Measurements from ENCODE around the gene RAB3C.
"Not testable (repeated sequence)": the region's sequence is repeated elsewhere in the genome, so short reads cannot be mapped to it uniquely, and the experiment has no call there.

RAB3C gene, protein sequence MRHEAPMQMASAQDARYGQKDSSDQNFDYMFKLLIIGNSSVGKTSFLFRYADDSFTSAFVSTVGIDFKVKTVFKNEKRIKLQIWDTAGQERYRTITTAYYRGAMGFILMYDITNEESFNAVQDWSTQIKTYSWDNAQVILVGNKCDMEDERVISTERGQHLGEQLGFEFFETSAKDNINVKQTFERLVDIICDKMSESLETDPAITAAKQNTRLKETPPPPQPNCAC

DNA sequence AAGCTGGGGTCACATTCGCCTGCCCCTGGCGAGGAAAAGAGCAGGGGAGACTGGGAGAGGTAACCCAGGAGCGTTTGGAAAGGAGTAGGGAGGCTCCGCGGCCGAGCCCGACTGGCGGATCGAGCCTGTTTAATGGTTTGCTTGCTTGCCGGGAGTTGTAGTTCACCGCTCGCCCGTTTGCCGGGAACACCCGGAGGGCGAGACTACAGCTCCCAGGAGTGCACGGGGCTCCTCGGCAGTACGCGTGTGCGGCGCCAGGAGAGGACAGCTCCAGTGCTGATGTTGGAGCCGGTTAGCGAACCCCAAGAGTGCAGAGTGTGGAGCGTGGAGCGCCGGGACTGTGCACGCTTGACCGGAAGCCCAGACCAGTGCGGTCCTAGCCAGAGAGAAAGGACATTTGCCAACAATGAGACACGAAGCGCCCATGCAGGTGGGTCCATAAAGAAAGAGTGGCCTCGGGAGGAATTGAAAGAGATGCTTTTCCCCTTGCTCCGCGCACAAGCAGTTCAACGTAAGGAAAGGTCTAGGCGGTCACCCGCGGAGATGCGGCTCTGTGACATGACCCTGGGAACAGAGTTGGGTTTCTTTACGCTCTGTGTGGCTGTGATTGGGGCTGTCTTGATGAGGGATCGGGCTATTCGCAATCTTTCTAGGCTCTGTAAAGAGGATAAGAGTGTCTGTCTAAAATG is at the start of gene RAB3C:
Gene RAB3C, plus strand, starts transcription at position 273 of the 689 bp plus-strand sequence. Its CDS starts 134 bp downstream, at position 407.
- no peaks in the 10 kb centered on the region for H3K9me3 Mint-ChIP-seq
- peaks cover 60% of the 10 kb centered on the region for H3K27me3 Mint-ChIP-seq (ENCODE audit: low read depth)
- peaks cover 5% of the 10 kb centered on the region for H3K4me1 Mint-ChIP-seq
- H3K4me3 Mint-ChIP-seq, result peak within 1 kb of the TSS; percentile 85 to 89 (median 88)
- H3K36me3 Mint-ChIP-seq (ENCODE audit: low read depth), result no peaks in the 10 kb centered on the region
- TF ChIP-seq, protein P1, sequence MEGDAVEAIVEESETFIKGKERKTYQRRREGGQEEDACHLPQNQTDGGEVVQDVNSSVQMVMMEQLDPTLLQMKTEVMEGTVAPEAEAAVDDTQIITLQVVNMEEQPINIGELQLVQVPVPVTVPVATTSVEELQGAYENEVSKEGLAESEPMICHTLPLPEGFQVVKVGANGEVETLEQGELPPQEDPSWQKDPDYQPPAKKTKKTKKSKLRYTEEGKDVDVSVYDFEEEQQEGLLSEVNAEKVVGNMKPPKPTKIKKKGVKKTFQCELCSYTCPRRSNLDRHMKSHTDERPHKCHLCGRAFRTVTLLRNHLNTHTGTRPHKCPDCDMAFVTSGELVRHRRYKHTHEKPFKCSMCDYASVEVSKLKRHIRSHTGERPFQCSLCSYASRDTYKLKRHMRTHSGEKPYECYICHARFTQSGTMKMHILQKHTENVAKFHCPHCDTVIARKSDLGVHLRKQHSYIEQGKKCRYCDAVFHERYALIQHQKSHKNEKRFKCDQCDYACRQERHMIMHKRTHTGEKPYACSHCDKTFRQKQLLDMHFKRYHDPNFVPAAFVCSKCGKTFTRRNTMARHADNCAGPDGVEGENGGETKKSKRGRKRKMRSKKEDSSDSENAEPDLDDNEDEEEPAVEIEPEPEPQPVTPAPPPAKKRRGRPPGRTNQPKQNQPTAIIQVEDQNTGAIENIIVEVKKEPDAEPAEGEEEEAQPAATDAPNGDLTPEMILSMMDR (IDR thresholded peaks at IDR 0.05; ENCODE audit: unreplicated experiment in 3 of 3), result no peak
- no peak within 1 kb of the TSS for H3K27ac Mint-ChIP-seq

DNA sequence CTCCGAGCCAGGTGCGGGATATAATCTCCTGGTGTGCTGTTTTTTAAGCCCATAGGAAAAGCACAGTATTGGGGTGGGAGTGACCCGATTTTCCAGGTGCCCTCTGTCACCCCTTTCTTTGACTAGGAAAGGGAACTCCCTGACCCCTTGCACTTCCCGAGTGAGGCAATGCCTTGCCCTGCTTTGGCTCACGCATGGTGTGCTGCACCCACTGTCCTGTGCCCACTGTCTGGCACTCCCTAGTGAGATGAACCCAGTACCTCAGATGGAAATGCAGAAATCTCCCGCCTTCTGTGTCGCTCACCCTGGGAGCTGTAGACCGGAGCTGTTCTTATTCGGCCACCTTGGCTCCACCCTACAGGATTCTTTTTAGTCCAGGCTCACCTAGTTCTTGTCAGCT is 40.9 kb upstream of the RAB3C start:
- not testable (repeated sequence) for H3K4me3 Mint-ChIP-seq; H3K4me1 Mint-ChIP-seq; H3K27ac Mint-ChIP-seq; H3K36me3 Mint-ChIP-seq (ENCODE audit: low read depth); H3K27me3 Mint-ChIP-seq (ENCODE audit: low read depth)
- H3K9me3 Mint-ChIP-seq, result peaks cover 25% of the 10 kb centered on the region

DNA sequence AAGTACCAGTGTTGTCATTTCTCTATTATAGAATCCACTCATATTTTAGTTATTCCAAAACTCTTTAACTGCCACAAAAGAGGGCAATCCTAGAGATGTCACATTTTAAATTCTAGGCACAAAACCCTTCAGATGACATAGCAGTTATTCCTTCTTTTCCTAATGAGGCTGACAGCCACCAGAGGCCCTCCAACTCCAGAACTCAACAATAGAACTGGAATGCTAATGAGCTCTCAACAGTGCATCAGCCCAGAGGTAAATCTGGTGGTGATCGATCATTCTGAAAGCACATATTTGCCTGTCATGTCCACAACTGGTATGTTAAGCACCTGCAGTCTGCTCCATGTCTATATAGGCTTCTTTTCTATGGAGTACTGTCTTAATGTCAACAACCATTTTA is 40.2 kb upstream of the RAB3C start:
- Mint-ChIP-seq H3K27ac (no peak overlapping the region), H3K4me3 (no peak overlapping the region), H3K27me3 (ENCODE audit: low read depth) (peaks cover 9% of the 10 kb centered on the region), H3K4me1 (no peaks in the 10 kb centered on the region), H3K9me3 (peaks cover 25% of the 10 kb centered on the region), H3K36me3 (ENCODE audit: low read depth) (peaks cover 3% of the 10 kb centered on the region)
- TF ChIP-seq, protein P1 (IDR thresholded peaks at IDR 0.05; ENCODE audit: unreplicated experiment in 3 of 3), result no peak

DNA sequence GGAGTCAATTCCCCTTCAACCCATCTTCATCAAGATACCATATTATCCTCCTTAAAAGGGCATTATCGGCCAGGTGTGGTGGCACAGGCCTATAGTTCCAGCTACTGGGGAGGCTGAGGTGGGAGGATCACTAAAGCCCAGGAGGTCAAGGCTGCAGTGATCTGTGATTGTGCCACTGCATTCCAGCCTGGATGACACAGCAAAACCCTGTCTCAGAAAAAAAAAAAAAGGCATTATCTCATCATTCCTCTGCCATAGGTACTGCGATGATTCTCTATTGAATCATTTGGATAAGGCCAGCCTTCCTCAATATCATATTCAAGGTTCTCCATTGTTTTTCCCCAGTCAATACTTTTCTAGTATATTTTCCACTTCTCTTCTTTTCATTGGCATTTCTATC is 39.2 kb upstream of the RAB3C start:
- Mint-ChIP-seq H3K27ac (no peak overlapping the region), H3K4me1 (no peaks in the 10 kb centered on the region), H3K4me3 (no peak overlapping the region), H3K27me3 (ENCODE audit: low read depth) (peaks cover 7% of the 10 kb centered on the region), H3K36me3 (ENCODE audit: low read depth) (peaks cover 1% of the 10 kb centered on the region), H3K9me3 (peaks cover 19% of the 10 kb centered on the region)
- TF ChIP-seq, protein P1 (IDR thresholded peaks at IDR 0.05; ENCODE audit: unreplicated experiment in 3 of 3), result no peak

DNA sequence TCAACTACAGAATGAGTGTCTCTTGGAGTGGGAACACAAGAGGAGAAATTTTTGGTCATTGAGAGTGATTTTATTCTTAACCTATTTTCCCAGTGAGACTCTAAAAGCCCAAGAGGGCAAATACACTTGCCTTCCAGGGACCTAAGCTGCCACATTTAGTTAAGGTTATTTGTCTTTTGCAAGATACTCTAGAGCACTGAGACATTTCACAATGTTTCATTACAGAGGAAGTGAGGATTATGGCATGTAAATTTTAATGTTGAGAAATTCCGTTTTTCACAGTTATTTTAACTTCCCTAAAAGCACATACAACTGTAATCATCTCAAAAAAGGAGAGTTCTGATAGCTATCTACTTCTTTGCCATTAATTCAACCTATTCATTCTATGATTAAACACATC is 38.7 kb upstream of the RAB3C start:
- H3K27ac Mint-ChIP-seq, result no peak overlapping the region
- no peak overlapping the region for H3K4me3 Mint-ChIP-seq
- H3K9me3 Mint-ChIP-seq, result peaks cover 15% of the 10 kb centered on the region
- no peaks in the 10 kb centered on the region for H3K4me1 Mint-ChIP-seq
- H3K27me3 Mint-ChIP-seq (ENCODE audit: low read depth), result peaks cover 2% of the 10 kb centered on the region
- TF ChIP-seq, protein P1 (IDR thresholded peaks at IDR 0.05; ENCODE audit: unreplicated experiment in 3 of 3), result no peak
- no peaks in the 10 kb centered on the region for H3K36me3 Mint-ChIP-seq (ENCODE audit: low read depth)

DNA sequence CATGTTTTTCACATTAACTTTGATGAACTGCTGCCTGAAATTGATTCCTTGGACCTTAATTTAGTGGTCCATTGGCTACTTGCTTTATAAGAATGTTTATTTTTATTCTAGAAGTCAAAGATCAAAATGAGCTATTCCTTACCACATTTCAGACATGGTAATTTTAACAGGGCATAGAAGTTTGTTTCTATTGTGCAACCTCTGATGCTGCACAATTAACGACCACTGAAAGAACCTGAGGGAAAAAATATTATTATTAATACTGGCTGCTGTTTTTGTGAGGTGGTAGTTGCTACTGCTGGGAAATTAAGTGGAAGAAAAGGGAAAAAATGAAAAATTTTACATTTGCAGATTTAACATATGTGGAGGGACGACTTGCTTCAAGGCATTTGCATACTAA is 37.9 kb upstream of the RAB3C start:
- Mint-ChIP-seq H3K4me1 (no peaks in the 10 kb centered on the region), H3K4me3 (no peak overlapping the region), H3K27ac (no peak overlapping the region), H3K27me3 (ENCODE audit: low read depth) (no peaks in the 10 kb centered on the region), H3K36me3 (ENCODE audit: low read depth) (no peaks in the 10 kb centered on the region), H3K9me3 (peaks cover 12% of the 10 kb centered on the region)
- TF ChIP-seq, protein P1 (IDR thresholded peaks at IDR 0.05; ENCODE audit: unreplicated experiment in 3 of 3), result no peak

Data from nephron (organoid).